GM12872 (cell line): ENCODE results near the gene SARDH.
A peak's percentile ranks its signal among the peaks of the same experiment; 100 is the strongest.

Experiments
- TF ChIP-seq, protein P1 (sequence below): IDR thresholded peaks from 3 replicates; pipeline ENCODE4 v1.5.1; 2011; ENCODE audit warnings: low read depth, mild to moderate bottlenecking, low read length, moderate library complexity; ENCODE audit not compliant: insufficient read depth

SARDH gene

DNA sequence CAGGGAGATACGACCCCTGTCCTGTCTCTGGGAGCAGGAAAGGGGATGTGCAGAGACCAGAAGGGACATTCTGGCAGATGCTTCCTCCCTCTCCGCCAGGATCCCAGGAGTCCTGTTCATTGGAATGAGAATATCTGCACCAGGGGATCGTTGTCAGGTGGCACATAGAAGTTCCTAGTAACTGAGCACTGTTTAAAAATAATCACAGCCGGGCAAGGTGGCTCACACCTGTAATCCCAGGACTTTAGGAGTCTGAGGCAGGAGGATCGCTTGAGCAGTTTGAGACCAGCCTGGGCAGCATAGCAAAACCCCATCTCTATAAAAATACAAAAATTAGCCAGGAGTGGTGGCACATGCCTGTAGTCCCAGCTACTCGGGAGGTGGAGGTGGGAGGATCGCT, 12.3 kb downstream of the SARDH start:
- TF ChIP-seq, protein P1, sequence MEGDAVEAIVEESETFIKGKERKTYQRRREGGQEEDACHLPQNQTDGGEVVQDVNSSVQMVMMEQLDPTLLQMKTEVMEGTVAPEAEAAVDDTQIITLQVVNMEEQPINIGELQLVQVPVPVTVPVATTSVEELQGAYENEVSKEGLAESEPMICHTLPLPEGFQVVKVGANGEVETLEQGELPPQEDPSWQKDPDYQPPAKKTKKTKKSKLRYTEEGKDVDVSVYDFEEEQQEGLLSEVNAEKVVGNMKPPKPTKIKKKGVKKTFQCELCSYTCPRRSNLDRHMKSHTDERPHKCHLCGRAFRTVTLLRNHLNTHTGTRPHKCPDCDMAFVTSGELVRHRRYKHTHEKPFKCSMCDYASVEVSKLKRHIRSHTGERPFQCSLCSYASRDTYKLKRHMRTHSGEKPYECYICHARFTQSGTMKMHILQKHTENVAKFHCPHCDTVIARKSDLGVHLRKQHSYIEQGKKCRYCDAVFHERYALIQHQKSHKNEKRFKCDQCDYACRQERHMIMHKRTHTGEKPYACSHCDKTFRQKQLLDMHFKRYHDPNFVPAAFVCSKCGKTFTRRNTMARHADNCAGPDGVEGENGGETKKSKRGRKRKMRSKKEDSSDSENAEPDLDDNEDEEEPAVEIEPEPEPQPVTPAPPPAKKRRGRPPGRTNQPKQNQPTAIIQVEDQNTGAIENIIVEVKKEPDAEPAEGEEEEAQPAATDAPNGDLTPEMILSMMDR, result no peak

DNA sequence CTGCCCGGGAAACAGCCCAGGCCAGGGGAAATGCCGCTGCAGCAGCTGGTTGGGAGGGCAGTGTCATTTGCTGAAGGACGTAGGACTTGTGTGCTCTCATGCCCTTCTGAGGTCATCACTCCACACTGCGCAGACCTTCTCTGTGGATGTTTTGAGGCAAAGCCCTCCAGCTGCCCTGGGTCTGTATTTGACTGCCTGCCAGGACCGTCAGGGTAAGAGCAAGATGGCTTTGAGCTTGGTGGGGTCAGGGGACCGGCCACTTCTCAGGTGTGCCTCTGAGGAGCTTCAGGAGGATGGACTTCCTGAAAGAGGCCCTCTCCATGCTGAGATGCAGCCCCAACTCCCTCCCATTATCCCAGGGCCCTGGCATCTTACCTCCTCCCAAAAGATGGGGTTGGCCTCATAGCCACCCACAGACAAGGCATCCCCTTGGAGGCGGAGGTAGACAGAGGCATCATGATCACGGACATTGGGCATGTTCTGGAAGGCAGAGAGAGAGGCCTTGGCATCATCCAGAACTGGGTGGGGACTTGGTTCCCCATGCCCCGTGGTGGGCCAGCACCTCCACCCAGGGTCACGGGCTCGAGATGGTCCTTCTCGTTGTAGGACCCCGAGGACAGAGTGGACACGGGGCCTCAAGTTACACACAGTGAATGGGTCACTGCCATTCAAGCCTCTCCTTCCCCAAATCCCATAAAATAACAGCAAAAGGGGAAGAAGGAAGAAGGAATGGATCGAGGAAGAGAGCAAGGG, 19.4 kb downstream of the SARDH start:
- TF ChIP-seq, protein P1, result no peak

DNA sequence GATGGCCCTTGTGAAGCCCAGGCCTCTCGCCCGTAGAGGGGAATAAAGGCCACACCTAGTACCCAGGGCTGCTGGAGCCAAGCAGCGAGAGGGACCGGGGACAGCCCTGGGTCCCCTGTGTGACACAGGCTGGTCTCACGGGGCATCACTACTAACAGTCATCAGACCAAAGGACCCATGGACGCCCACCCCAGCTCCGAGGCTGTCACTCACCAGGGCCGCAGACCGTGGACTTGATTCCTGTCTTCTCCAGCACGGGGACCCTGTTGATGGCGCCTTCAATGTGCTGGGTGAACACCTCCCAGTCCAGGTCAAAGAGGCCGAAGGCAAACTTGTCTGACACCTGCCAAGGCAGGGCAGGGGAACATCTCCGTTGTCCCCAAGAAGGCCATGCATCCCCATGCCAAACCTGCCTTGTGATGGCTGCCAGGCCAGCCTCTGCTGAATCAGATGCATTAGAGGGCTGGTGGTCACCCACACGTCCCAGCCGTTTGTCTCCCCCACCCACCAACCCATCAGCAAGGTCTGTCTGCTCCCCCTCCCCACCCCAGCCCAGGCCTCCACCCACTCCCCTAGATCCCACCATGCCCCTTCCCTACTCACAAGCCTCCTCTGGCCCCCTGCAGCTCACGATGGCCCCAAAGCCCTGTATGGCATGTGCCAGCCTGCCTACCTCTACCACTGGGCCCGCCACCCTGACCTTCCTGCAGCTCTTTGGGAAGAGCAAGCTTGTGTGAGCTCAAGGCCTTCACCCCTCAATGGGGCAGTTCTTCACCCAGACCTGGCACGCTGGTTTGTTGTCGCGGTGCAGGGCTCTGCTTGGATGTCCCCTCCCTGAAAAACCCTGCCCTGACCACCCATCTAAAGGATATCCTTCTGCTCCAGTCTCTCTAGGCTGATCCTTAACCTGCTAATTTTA, 20.8 kb downstream of the SARDH start:
- TF ChIP-seq, protein P1, result no peak

DNA sequence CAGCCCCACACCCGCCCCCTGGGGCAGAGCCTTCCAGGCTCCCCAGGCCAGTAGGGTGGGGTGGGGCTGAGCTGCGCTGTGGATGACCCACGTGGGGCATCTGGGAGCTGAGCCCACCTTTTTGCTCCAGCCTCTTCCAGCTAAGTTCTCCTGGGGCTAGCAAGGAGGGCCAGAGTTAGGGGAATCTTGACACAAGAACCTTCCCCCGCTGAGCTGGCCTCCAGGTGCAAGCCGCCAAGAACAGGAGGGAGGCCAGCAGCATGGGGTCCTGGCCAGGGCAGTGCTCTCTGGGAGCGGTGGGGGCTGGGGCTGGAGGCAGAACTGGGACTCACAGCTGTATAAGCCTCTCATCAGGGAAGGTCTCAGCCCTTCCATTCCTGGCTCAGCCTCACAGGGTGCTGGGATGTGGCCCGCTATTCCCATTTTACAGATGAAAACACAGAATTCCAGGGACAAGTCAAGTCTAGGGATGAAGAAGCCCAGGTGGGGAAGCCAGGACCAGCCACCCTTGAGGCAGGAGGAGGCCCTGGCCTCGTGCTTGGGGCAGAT, 21.5 kb downstream of the SARDH start:
- TF ChIP-seq, protein P1, result no peak

DNA sequence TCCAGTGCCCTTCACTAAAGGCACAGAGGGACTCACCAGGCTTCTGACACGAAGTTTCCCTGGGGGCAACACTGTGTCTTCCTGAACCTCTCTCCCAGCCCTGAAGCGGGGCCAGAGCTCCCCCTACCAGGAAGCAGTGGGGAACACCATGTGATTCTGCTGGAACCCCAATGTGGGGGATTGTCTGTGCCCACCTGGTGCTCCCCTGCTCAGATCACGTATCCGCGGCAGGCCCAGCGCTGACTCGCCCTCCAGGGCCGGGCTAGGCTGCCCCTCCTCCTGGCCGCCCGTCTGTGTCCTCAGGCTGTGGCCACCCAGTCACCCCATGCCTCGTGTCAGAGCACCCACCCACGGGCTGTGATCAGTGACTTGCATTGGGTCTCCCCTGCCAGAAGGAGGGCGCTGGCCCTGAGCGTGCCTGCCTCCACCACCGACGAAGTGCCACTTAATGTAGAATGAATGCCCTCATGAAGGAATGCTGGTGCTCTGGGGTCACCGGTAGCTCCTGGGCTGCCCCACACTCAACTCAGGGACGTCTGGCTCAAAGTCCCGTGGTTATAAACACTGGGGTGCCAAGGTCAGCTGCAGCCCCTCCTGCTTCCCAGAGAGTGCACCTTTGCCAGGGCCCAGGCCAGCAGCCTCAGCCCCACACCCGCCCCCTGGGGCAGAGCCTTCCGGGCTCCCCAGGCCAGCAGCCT, 22.1 kb downstream of the SARDH start:
- TF ChIP-seq, protein P1, result peak; percentile 48

DNA sequence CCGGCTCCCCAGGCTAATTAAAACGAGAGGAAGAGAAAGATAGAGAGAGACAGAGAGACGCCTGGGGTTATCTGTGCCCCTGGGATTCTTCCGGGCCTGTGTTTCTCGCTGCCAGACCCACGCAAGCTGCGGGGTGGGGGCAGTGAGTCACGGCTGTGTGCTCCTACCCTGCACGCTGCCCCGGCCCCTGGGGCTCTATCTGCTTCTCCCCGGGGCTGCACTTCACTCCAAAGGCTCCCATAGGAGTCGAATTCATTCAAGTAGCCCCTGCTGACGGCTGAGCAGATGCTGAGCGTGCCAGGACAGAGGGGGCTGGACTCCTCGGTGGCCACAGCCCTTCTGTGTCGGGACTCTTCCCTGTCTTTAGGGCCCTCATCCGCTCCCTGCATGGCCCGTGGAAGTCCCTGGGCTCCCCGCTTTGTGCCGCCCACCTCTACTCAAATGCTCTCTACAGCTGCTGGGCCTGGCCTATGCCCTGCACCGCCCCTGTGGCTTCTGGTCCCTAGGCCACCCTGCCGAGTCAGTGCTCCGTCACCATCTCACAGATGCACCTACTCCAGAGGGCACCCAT, 22.8 kb downstream of the SARDH start:
- TF ChIP-seq, protein P1, result no peak
